HG03135 (cell line): ENCODE results near the gene MCC.
"Not testable (repeated sequence)": the region's sequence is repeated elsewhere in the genome, so short reads cannot be mapped to it uniquely, and the experiment has no call there.

Experiments used
- ATAC-seq: cut with Tn5 transposase; IDR thresholded peaks from one replicate; pipeline ENCODE4 v1.9.1; 2021; ENCODE audit warnings: mild to moderate bottlenecking, moderate library complexity; ENCODE audit not compliant: unreplicated experiment

The MCC gene

GRCh38 chr5:113092683-113093082 is 395.6 kb downstream of the MCC start:
- ATAC-seq, result no peak

GRCh38 chr5:113091622-113092021 is 396.6 kb downstream of the MCC start:
- no peak for ATAC-seq

GRCh38 chr5:113090336-113091106 is 397.7 kb downstream of the MCC start:
- ATAC-seq, result no peak

GRCh38 chr5:113089653-113090335 is 398.5 kb downstream of the MCC start:
- ATAC-seq, result no peak

GRCh38 chr5:113087976-113088514 is 400.2 kb downstream of the MCC start:
- no peak for ATAC-seq

- no peak for ATAC-seq
These were observed 402.3 kb downstream of the MCC start for GRCh38 chr5:113085880-113086409.

- no peak for ATAC-seq
These were observed 403.2 kb downstream of the MCC start for GRCh38 chr5:113085084-113085414.

- no peak for ATAC-seq
These were observed 403.7 kb downstream of the MCC start for GRCh38 chr5:113084402-113085083.

GRCh38 chr5:113083481-113083880 is 404.8 kb downstream of the MCC start:
- no peak for ATAC-seq

- no peak for ATAC-seq
These were observed 405.7 kb downstream of the MCC start for GRCh38 chr5:113082547-113082905.

GRCh38 chr5:113081881-113082546 is 406.2 kb downstream of the MCC start:
- ATAC-seq, result no peak

- no peak for ATAC-seq
These were observed 407.0 kb downstream of the MCC start for GRCh38 chr5:113081091-113081839.

- not testable (repeated sequence) for ATAC-seq
These were observed 411.6 kb downstream of the MCC start for GRCh38 chr5:113076649-113077048.

GRCh38 chr5:113075019-113075418 is 413.2 kb downstream of the MCC start:
- ATAC-seq, result no peak

- not testable (repeated sequence) for ATAC-seq
These were observed 414.6 kb downstream of the MCC start for GRCh38 chr5:113073629-113074034.

- no peak for ATAC-seq
These were observed 416.9 kb downstream of the MCC start for GRCh38 chr5:113071401-113071800.

- ATAC-seq, result no peak
These were observed 417.4 kb downstream of the MCC start for GRCh38 chr5:113070901-113071300.

GRCh38 chr5:113068559-113068958 is 419.7 kb downstream of the MCC start:
- ATAC-seq, result no peak

- no peak for ATAC-seq
These were observed 420.5 kb downstream of the MCC start for GRCh38 chr5:113067635-113068344.

- no peak for ATAC-seq
These were observed 422.6 kb downstream of the MCC start for GRCh38 chr5:113065626-113066025.
